Neuronal stem cell (in vitro differentiated cells): ENCODE results near the gene VWF.

ENCODE experiments used
- DNase-seq: peaks from one replicate; pipeline ENCODE4 v3.0.0-alpha.2; 2013; ENCODE audit warnings: low spot score
- H2AFZ ChIP-seq: one replicate; pipeline ENCODE4 v1.6.1; 2013; ENCODE audit warnings: mild to moderate bottlenecking, low read length, inconsistent platforms
- H2AK5ac ChIP-seq: 2 replicates; pipeline ENCODE4 v1.6.1; 2013; ENCODE audit warnings: low read depth, mild to moderate bottlenecking, inconsistent platforms, low read length, moderate library complexity, mixed read lengths
- H2BK120ac ChIP-seq: 2 replicates; pipeline ENCODE4 v1.6.1; 2013; ENCODE audit warnings: low read depth, mild to moderate bottlenecking, inconsistent platforms, low read length, moderate library complexity, mixed read lengths
- H2BK12ac ChIP-seq: one replicate; pipeline ENCODE4 v1.6.1; 2013; ENCODE audit warnings: low read length, inconsistent platforms
- H2BK15ac ChIP-seq: 2 replicates; pipeline ENCODE4 v1.6.1; 2013; ENCODE audit warnings: mild to moderate bottlenecking, low read length, inconsistent platforms, mixed read lengths
- H2BK5ac ChIP-seq: one replicate; pipeline ENCODE4 v1.6.1; 2013; ENCODE audit warnings: inconsistent platforms, mild to moderate bottlenecking, low read length, moderate library complexity
- H3K14ac ChIP-seq: one replicate; pipeline ENCODE4 v1.6.1; 2013; ENCODE audit warnings: low read length, inconsistent platforms
- H3K18ac ChIP-seq: 2 replicates; pipeline ENCODE4 v1.6.1; 2013; ENCODE audit warnings: low read length, inconsistent platforms
- H3K23ac ChIP-seq: 2 replicates; pipeline ENCODE4 v1.6.1; 2013; ENCODE audit warnings: low read depth, mild to moderate bottlenecking, mixed read lengths, low read length, inconsistent platforms; ENCODE audit not compliant: poor library complexity
- H3K27ac ChIP-seq: replicated peaks from 3 replicates; pipeline ENCODE4 v1.5.1; 2013; ENCODE audit warnings: low read length, inconsistent platforms
- H3K27me3 ChIP-seq, 3 experiments: 2 replicates each; pipeline ENCODE4 v1.6.1; 2013; ENCODE audit warnings: low read length in 3 of 3, mild to moderate bottlenecking in 2 of 3, inconsistent platforms in 1 of 3, low read depth in 1 of 3, mixed read lengths in 1 of 3, moderate library complexity in 1 of 3; ENCODE audit not compliant: control insufficient read depth in 3 of 3, insufficient read depth in 3 of 3
- H3K36me3 ChIP-seq, 2 donors: replicated peaks in 1 of 2; 2 replicates each; pipeline ENCODE4 v1.6.1; 2013; ENCODE audit warnings: low read length in 2 of 2; ENCODE audit not compliant: control insufficient read depth in 2 of 2, insufficient read depth in 2 of 2
- H3K4ac ChIP-seq: 2 replicates; pipeline ENCODE4 v1.6.1; 2013; ENCODE audit warnings: inconsistent platforms, mild to moderate bottlenecking, low read length, moderate library complexity
- H3K4me1 ChIP-seq, 2 donors: 1 replicate in 1 of 2; 2 replicates in 1 of 2; pipeline ENCODE4 v1.6.1; 2013; ENCODE audit warnings: low read length in 2 of 2, low read depth in 1 of 2; ENCODE audit not compliant: control insufficient read depth in 2 of 2, insufficient read depth in 1 of 2
- H3K4me2 ChIP-seq: one replicate; pipeline ENCODE4 v1.6.1; 2013; ENCODE audit warnings: mild to moderate bottlenecking, low read length, inconsistent platforms; ENCODE audit not compliant: insufficient read depth, poor library complexity, severe bottlenecking
- H3K4me3 ChIP-seq, 2 donors: 2 replicates each; pipeline ENCODE4 v1.5.1; 2013; ENCODE audit warnings: low read length in 2 of 2, mild to moderate bottlenecking in 2 of 2, inconsistent platforms in 1 of 2, moderate library complexity in 1 of 2
- H3K79me1 ChIP-seq: one replicate; pipeline ENCODE4 v1.6.1; 2013; ENCODE audit warnings: low read depth, mild to moderate bottlenecking, inconsistent platforms, low read length, moderate library complexity
- H3K9ac ChIP-seq: one replicate; pipeline ENCODE4 v1.6.1; 2013; ENCODE audit warnings: mild to moderate bottlenecking, low read depth, low read length, inconsistent platforms; ENCODE audit not compliant: poor library complexity
- H3K9me3 ChIP-seq, 2 donors: replicated peaks in 1 of 2; 2 replicates each; pipeline versions ENCODE3 to v1.6.1; 2013; ENCODE audit warnings: low read length in 2 of 2, mild to moderate bottlenecking in 2 of 2, inconsistent platforms in 1 of 2, low read depth in 1 of 2, mixed read lengths in 1 of 2, moderate library complexity in 1 of 2; ENCODE audit not compliant: control insufficient read depth in 2 of 2, insufficient read depth in 1 of 2
- H4K8ac ChIP-seq: one replicate; pipeline ENCODE4 v1.6.1; 2013; ENCODE audit warnings: low read depth, mild to moderate bottlenecking, inconsistent platforms, low read length, moderate library complexity
- H4K91ac ChIP-seq: one replicate; pipeline ENCODE4 v1.6.1; 2013; ENCODE audit warnings: low read length, low read depth, mild to moderate bottlenecking, inconsistent platforms; ENCODE audit not compliant: poor library complexity
- WGBS, 2 donors: extraction: QIAGEN DNeasy Blood & Tissue Kit; methylation state at CpG; one replicate each; pipeline ENCODE4 v1.1.7; 2013; ENCODE audit warnings: missing lambda C conversion rate in 2 of 2, mixed read lengths in 1 of 2; ENCODE audit not compliant: insufficient read length in 2 of 2, insufficient replicate concordance in 1 of 2; ENCODE audit errors: extremely low coverage in 2 of 2; 5-methylcytosine and 5-hydroxymethylcytosine counted together

VWF gene

DNA sequence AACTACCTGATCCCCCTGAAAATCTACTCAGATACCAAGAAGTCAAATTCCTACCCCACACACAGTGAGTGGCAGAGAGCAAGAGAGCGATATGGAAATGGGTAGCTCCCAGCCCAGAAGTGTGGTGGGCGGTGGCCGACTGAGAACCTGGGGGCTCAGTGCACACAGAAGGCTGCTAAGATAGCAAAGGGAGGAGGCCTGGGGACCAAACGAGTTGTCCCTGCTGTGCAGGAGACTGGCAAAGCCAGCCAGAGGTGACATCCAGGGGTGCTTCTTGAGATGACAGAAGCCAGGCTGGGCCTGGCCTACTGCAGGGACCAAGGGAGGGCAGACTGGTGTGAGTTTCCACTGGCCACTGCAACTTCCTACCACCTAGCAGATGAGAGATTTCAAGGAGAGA, 52.9 kb downstream of the VWF start:
- no peak overlapping the region for H3K4ac ChIP-seq
- no peak overlapping the region for H3K14ac ChIP-seq
- peak overlapping the region; percentile 14 for H2AK5ac ChIP-seq
- no peak overlapping the region for H3K9ac ChIP-seq
- peaks cover 12 to 27% of the 10 kb centered on the region in 2 donors for H3K4me1 ChIP-seq
- H3K4me3 ChIP-seq = no peak overlapping the region
- no peaks in the 10 kb centered on the region for H3K36me3 ChIP-seq
- no peak overlapping the region for H3K23ac ChIP-seq
- no peak overlapping the region for H2BK5ac ChIP-seq
- no peak overlapping the region for H2AFZ ChIP-seq
- H3K27me3 ChIP-seq = no peaks in the 10 kb centered on the region
- WGBS, 2 donors = no CpG with 5 or more reads among the region's 4 CpGs
- no peak overlapping the region for H3K27ac ChIP-seq
- no peak overlapping the region for H2BK120ac ChIP-seq
- H3K4me2 ChIP-seq = no peak overlapping the region
- no peak overlapping the region for H2BK12ac ChIP-seq
- DNase-seq = no peak
- no peaks in the 10 kb centered on the region for H3K9me3 ChIP-seq
- no peak overlapping the region for H4K8ac ChIP-seq
- H3K18ac ChIP-seq = no peak overlapping the region
- H2BK15ac ChIP-seq = no peak overlapping the region
- H3K79me1 ChIP-seq = no peaks in the 10 kb centered on the region
- no peak overlapping the region for H4K91ac ChIP-seq

GRCh38 chr12:6070472-6071257, 53.8 kb downstream of the VWF start:
- Histone ChIP-seq H3K4me2 (no peak overlapping the region), H2BK12ac (no peak overlapping the region), H2AFZ (no peak overlapping the region), H3K9me3 (no peaks in the 10 kb centered on the region), H3K14ac (no peak overlapping the region), H2BK5ac (no peak overlapping the region), H3K23ac (no peak overlapping the region), H3K4ac (no peak overlapping the region), H3K4me3 (no peak overlapping the region), H3K79me1 (no peaks in the 10 kb centered on the region), H3K4me1 (peaks cover 12 to 25% of the 10 kb centered on the region in 2 donors), H4K91ac (no peak overlapping the region), H2AK5ac (no peak overlapping the region), H3K27ac (no peak overlapping the region), H4K8ac (no peak overlapping the region), H3K18ac (no peak overlapping the region), H3K27me3 (no peaks in the 10 kb centered on the region), H2BK120ac (no peak overlapping the region), H3K9ac (no peak overlapping the region), H2BK15ac (peak overlapping the region; percentile 33), H3K36me3 (no peaks in the 10 kb centered on the region)
- DNase-seq = no peak
- no CpG with 5 or more reads among the region's 11 CpGs for WGBS, 2 donors

DNA sequence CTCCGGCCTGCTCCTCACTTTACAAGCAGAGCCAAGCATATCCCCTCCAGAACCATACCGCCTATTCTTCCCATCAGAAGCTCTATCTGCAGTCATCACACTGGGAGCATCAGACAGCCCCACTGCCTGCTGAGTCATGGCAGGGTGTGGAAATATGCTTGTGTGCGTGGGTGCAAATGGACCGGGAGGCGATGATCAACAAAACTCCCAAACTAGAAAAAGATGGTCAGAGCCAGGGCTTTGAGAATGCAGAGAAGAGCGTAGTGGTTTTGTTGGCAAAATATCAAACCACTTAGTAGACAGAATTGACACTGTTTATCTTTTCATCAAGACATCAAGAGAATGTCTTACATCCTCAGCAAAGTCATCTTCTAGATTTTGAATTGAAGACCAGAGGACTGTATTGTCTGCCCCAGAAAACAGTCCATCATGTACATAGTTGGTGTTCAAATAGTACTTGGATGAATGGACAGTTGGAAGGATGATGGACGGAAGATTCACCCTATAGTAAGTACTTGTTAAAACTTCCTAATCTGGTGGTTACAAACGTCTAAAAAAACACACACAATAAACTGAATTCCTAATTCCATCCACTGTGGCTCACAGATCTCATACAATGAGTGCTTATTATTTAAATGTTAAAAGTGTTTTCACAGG, 54.9 kb downstream of the VWF start:
- peaks cover 6 to 14% of the 10 kb centered on the region in 2 donors for H3K4me1 ChIP-seq
- H2AFZ ChIP-seq = no peak overlapping the region
- H3K9ac ChIP-seq = no peak overlapping the region
- no peak overlapping the region for H3K4ac ChIP-seq
- WGBS, 2 donors = no CpG with 5 or more reads among the region's 8 CpGs
- H3K18ac ChIP-seq = no peak overlapping the region
- no peak overlapping the region for H3K4me2 ChIP-seq
- H3K79me1 ChIP-seq = no peaks in the 10 kb centered on the region
- H3K36me3 ChIP-seq = no peaks in the 10 kb centered on the region
- no peak overlapping the region for H3K23ac ChIP-seq
- no peak overlapping the region for H4K91ac ChIP-seq
- H3K4me3 ChIP-seq = no peak overlapping the region
- no peaks in the 10 kb centered on the region for H3K9me3 ChIP-seq
- H2BK120ac ChIP-seq = no peak overlapping the region
- no peak overlapping the region for H3K27ac ChIP-seq
- no peak overlapping the region for H4K8ac ChIP-seq
- no peak overlapping the region for H2BK12ac ChIP-seq
- peak overlapping the region; percentile 2 for H2AK5ac ChIP-seq
- no peaks in the 10 kb centered on the region for H3K27me3 ChIP-seq
- no peak overlapping the region for H2BK15ac ChIP-seq
- no peak overlapping the region for H2BK5ac ChIP-seq
- no peak for DNase-seq
- no peak overlapping the region for H3K14ac ChIP-seq

- WGBS, 2 donors = no CpG with 5 or more reads among the region's 9 CpGs
- no peak overlapping the region for H2AK5ac ChIP-seq
- H4K8ac ChIP-seq = no peak overlapping the region
These were observed 56.2 kb downstream of the VWF start for GRCh38 chr12:6068227-6068626.

More at GRCh38 chr12:6068227-6068626, 56.2 kb downstream of the VWF start:
- Histone ChIP-seq H3K36me3 (no peaks in the 10 kb centered on the region), H3K9me3 (no peaks in the 10 kb centered on the region), H2BK12ac (no peak overlapping the region), H3K4me2 (no peak overlapping the region), H3K4ac (no peak overlapping the region), H3K27ac (no peak overlapping the region), H3K18ac (no peak overlapping the region), H3K23ac (no peak overlapping the region), H2BK15ac (no peak overlapping the region), H3K4me1 (peaks cover 0 to 8% of the 10 kb centered on the region in 2 donors), H2BK120ac (no peak overlapping the region), H3K79me1 (peaks cover 2% of the 10 kb centered on the region), H3K4me3 (no peak overlapping the region), H3K9ac (no peak overlapping the region), H2BK5ac (no peak overlapping the region), H3K14ac (no peak overlapping the region), H4K91ac (no peak overlapping the region), H2AFZ (no peak overlapping the region), H3K27me3 (no peaks in the 10 kb centered on the region)
- no peak for DNase-seq
